Kidney glomerular epithelial cell (primary cell): ENCODE results near the gene OR2T3.
"Not testable (repeated sequence)": the region's sequence is repeated elsewhere in the genome, so short reads cannot be mapped to it uniquely, and the experiment has no call there.

Experiments
- DNase-seq: peaks from one replicate; lab custom pipeline; 2025; lab: John Stamatoyannopoulos, UW

OR2T3 gene, protein sequence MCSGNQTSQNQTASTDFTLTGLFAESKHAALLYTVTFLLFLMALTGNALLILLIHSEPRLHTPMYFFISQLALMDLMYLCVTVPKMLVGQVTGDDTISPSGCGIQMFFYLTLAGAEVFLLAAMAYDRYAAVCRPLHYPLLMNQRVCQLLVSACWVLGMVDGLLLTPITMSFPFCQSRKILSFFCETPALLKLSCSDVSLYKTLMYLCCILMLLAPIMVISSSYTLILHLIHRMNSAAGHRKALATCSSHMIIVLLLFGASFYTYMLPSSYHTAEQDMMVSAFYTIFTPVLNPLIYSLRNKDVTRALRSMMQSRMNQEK

DNA sequence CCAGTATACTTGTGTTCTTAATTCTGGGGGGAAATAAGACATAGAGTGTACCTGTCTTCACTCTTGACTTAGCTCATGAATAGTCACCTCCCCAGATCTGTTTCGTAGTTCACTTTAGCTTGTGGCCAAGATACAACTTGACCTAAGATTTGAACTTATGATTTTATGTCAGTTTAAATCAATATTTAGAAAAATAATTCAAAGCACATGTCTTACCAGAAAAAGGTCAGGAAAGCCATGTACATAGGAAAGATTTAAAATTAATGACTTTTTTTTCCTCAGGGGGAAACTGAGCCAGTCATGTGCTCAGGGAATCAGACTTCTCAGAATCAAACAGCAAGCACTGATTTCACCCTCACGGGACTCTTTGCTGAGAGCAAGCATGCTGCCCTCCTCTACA lies at the start of gene OR2T3:
OR2T3 (plus strand) TSS at position 301 of the 400 bp plus-strand sequence; CDS start at position 301, 0 bp downstream.
- not testable (repeated sequence) for DNase-seq

DNA sequence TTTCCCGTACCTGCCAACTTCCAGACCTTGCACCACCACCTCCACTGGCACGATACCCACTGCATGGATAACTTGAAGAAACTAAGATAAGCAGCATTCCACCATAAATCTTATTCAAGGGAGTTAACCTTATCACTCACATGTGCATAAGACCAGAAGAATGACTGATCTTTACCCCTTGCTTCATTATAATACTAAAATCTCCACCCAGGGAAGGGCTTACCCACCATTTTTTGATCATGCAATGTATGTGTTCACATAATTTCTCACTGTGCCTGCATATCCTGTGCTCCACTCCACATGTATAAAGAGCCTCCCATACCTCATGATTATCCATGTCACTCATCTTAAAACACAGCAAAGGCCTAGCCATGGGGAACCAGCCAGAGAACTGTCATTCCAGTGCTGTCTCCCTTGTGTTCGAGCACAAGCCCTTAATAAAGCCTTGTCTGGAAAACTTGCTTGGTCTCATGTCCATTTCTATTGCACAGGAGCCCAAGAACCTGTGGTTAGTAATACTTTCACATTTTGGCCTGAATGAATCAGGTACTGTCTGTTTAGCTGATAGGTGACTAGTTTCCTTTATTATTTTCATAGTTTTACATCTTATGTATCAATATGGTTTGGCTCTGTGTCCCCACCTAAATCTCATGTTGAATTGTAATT lies 45.5 kb upstream of the OR2T3 start:
- DNase-seq = not testable (repeated sequence)

DNA sequence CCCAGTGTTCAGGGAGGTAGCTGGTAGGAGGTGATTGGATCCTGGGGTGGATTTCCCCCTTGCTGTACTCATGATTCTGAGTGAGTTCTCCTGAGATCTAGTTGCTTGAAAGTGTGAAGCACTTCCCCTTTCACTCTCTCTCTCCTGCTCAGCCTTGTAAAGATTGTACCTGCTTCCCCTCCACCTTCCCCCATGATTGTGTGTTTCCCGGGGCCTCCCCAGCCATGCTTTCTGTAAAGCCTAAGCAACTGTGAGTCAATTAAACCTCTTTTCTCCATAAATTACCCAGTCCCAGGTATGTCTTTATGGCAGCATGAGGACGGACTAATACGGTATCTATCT lies 45.0 kb upstream of the OR2T3 start:
- DNase-seq = not testable (repeated sequence)

DNA sequence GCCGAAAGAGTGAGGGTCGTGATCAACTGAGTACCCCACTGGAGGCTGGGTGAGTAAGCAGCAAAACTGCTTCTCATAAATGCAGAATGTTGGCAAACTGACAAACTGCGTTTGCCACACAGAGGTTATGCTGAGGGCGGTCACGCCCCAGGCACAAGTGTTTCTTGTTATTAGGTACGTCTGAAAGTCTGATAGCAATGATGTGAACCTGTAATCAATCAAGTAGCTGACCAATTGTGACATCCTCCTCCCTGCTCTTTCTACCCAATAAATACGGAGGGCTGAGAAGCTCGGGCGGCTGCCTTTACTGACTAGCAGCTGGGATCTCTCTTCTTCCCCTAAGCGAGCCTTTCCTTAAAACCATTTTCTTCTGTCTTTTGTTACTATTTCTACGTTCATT lies 41.5 kb upstream of the OR2T3 start:
- DNase-seq = not testable (repeated sequence)

DNA sequence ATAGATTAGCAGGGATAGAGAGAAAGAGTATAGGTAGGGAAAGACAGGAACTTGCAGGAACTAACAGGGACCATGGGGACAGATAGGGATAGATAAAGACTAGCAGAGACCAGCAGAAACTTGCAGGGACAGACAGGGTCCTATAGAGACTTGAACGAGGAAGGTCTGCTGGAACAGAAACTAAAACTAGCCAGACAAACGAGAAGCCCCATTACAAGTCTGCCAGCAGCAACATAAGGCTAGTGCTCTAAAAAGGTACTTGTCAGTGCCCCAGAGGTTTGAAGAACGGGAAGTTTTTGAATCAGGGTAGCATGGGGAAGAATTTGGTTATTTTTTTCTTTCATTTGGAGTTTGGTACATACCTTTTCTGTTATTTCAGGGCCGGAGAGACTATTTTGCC lies 41.0 kb upstream of the OR2T3 start:
- DNase-seq = not testable (repeated sequence)

DNA sequence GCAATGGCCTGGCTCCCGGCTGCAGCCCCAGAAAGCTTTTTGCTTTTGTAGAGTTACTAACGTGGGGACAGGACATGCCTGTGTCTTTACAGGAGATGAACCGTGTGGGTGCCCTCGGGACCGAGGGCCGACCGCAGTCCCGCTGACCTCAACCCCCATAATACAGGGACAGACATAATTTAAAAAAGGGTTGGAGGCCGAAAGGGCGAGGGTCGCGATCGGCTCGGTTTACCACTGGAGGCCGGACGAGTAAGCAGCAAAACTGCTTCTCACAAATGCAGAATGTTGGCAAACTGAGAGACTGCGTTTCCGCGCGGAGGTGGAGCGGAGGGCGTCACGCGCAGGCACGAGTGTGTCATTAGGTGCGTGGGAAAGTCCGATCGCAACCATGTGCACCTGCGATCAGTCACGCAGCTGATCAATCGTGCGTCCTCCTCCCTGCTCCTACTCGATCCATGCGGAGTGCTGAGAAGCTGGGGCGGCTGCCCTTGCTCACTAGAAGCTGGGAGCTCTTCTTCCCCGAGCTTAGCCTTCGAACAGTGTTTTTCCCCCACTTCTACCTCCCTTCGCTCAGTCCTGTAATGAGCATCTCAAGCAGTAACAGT lies 39.2 kb upstream of the OR2T3 start:
- not testable (repeated sequence) for DNase-seq

DNA sequence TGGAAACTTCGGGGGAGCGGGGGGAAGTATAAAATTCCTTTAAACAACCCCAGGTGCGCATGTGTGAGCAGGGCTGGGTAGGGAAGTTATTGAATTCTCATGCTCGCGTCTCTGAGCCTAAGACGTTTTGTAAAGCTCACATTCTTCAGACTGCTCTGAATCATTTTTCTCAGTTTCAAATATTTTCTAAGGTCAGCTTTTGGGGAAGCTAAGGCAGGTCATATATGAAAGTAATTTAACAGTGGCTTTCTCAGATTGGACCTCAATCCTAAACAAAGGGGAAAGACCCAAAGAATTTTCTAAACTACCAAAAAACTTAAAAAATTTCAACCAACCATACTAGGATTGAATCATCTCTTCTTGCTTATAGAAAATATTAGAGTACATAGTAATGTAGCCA lies 38.2 kb upstream of the OR2T3 start:
- not testable (repeated sequence) for DNase-seq

DNA sequence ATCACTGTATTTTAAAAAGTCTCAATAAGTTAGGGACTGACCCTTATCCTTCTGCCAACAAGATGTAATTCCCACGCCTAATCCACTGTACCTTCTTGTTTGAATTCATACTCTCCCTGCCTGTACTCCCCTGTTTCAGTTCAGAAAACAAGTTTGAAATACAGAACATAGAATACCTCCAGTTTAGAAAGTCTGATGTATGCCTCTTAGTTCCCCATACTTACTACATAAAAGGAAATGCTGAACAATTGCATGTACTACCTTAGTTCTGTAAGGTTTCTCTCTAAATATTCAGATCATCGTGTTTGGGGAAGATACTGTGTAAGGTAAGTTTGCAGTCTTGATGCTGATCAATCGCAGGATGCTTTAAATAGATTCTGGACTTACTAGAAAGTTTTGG lies 36.8 kb upstream of the OR2T3 start:
- not testable (repeated sequence) for DNase-seq

DNA sequence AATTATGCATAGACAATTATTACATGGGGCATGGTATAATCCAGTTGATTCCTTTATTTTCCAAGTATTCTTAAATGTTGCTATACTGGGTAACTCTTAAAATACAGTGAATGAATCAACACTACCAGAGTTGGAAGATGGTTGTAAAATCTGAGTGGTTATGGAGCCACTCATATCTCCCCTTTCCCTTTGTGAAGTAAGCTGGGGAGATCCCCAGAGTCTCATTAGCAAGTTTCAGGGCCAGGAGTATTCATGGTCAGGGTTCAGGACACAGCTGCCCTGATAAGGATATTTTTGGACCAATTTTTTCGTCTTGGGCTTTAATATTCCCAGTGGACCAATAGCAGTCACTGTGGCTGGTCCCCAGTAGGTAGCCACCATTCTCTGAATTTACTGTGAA lies 34.5 kb upstream of the OR2T3 start:
- not testable (repeated sequence) for DNase-seq

DNA sequence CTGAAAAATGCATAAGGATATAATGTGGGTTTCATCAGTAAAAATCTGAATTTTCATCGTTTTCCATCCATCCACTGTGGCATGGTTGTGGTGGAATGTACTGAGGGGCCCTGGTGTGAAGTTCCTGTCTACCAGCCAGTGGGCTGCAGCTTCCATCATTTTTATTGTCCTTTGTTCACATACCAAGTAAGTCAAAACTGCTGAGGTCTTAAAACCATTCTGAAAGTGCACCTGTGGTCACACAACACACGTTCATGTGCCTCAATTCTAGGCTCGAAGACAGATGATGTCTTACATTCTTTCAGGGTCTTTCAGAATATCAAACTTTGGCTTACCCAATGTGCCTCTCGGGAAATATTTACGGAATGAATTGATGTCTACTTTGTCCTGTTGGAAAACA lies 33.9 kb upstream of the OR2T3 start:
- DNase-seq = not testable (repeated sequence)

DNA sequence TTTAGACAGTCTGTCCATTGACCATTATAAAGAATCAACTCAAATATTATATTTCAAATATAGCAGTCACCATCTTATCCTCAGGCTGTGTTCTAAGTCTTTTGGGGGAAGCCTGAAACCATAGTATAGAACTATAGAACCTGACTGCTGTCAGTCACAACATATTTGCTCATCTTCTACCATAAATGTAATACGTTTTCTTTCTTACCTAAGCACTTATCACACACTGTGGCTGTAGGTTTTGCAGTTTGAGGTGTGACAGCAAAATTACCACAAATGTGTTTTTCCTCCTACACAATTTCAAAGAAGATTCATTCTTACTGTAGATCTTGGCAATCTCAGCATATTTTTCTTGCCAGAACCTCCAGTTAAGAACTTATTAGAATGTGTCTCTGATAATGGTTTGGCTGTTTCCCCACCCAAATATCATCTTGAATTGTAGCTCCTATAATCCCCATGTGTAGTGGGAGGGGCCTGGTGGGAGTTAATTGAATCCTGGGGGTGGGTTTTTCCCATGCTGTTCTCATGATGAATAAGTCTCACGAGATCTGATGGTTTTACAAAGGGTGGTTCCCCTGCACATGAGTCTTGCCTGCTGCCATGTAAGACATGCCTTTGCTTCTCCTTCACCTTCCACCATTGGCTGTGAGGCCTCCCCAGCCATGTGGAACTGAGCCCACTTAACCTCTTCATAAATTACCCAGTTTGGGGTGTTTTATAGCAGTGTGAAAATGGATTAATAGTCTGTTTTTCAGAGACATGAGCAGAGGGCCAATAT lies 30.5 kb upstream of the OR2T3 start:
- DNase-seq = not testable (repeated sequence)

DNA sequence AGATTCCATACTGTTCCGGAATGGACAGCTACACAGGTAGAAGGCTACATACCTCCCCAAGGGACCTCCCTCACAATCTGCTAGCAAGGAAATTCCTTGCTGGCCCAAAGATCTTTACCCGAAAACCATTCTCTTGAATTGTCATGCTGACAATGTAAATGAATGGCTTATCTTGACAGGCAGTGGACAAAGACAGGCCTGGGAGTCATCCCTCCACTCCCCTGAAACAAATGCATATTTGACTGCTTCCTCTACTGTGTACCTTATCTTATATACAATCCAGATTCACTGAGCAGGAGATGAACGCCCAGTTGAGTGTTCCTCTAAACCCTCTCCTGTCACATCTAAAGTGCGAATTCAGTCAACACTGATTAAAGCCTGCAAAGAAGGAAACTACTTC lies 28.5 kb upstream of the OR2T3 start:
- DNase-seq = not testable (repeated sequence)

DNA sequence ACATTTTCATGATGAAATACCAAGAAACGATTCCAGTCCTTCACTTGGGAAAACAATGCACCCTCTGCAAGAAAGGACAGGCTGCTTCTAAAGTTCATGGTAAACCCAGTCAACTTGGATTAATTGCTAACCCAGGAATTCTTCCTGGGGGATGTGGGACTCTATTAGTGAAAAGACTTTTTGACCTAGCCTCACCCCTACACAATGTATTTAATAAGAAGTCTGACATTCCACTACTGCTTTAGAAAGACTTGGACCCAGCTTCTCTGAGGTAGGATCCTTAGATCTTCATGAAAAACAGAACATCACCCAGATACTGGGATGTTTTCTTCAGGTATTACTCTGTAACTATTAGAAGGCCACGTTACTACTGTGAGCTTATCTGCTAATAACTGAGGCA lies 27.8 kb upstream of the OR2T3 start, which contains the start of gene OR2T2:
OR2T2 (plus strand) TSS at position 239 of the 400 bp plus-strand sequence. CDS start 7,161 bp downstream, outside the sequence.
- DNase-seq = not testable (repeated sequence)

DNA sequence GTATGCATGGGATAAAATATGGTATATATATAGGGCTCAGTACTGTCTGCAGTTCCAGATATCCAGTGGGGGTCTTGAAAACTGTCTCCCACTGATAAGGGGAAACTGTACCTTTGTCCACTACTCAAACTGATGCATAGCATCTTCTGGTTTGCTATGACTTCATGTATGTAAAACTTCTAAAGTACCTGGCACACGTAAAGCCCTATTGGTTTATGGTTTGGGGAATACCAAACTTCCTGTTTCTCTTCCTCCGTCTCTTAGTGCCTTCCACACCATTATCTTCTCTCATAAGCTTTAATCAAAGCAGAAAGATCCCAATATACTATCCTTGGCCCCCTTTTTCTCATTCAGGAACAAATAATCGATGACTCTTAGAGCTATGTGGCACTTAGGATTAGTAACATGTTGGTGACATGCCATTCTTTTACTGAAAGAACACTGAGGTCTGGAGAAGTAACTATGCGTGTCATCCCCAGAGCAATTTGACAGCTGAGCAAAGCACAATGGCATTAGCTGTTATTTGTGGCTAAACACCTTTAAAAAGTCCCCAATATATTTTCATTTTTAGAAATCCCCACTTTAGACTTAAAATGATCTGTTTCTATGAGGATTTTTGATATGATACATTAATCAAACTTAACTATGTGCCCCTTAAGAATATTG lies 24.6 kb upstream of the OR2T3 start:
- not testable (repeated sequence) for DNase-seq

DNA sequence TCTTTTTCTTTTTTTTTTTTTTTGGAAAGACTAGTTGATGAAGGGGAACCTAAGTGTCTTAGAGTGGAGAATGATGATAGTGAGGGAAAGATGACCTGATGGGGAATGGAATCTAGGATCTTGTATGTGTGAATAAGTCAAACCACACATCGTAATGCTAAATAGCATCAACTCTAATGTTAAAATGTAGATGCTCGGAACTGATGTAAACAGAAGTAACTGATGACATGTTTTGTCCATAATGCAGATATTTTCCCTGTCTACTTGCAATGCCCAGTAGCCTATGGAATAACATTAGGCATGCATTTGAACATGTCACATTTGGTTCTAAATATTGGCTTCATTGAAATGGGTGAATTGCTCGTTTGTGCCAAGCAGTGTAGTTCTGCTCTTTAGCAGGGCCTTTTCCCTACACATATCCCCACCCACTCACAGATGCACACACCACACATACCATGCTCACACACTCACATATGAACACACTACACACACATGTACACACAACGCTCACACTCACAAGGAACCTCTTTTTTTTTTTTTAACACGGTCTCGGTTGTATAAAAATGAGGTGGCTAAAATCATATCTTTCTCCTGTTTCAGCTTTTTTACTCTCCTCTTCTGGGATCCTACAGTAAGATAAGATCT lies 23.2 kb upstream of the OR2T3 start:
- DNase-seq = not testable (repeated sequence)

DNA sequence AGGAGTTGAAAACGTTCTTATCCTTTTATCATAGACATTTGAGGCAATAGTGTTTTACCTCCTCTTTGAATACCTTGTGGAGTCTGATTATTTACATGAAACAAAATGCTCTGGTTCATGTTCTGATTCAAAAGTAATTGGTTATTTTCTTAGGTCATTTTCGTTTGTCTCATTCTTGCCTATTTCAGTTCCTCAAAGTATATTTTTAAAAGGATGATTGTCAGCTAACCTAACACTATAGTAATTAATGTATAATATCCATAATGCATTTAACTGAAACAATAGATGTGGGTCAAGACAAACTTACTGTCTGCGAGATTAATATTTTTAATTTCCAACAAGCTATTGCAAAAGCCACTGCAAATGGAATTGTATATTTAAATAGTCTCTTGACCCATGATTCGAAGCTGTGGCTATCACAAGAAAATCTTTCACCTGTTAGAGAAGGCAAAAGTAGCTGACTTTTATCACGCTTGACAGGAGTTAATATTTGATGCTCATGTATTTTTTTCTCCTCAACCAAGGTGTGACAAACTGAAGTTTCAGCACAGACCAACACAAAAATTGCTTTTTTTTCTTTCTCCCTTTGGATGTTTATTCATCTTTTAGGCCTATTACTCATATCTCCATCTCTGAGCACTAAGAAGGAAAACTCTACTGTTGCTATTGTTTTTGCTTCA lies 22.5 kb upstream of the OR2T3 start:
- DNase-seq = not testable (repeated sequence)

DNA sequence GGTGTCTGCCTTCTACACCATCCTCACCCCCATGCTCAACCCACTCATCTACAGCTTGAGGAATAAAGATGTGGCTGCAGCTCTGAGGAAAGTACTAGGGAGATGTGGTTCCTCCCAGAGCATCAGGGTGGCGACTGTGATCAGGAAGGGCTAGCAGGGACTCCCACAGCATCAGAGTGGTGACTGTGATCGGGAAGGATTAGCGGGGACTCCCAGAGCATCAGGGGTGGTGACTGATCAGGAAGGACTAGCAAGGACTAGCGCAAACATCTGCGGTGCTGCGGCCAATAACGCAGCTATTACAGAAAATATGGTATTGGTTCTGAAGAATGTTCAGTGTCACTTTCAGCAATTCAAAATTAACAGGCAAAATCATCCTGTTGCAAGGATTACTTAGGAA lies 19.5 kb upstream of the OR2T3 start:
- DNase-seq = not testable (repeated sequence)

DNA sequence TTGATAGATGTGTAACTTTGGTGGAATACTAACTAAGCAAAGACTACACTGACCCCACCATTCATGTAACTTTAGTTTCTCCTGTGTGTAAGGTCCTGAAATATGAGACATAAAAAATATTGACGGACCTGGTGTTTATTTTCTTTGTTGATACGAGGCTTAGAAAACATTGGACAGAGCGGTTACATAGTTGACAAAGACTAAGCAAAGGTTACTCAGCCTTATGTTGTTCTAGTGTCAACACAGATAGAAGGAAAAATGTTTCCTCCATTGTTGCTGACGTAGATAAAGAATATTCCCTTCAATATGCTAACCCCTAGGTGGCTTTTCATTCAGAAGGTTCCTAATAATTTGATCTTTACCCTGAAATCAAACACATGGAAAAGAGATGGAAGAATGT lies 18.1 kb upstream of the OR2T3 start:
- not testable (repeated sequence) for DNase-seq

DNA sequence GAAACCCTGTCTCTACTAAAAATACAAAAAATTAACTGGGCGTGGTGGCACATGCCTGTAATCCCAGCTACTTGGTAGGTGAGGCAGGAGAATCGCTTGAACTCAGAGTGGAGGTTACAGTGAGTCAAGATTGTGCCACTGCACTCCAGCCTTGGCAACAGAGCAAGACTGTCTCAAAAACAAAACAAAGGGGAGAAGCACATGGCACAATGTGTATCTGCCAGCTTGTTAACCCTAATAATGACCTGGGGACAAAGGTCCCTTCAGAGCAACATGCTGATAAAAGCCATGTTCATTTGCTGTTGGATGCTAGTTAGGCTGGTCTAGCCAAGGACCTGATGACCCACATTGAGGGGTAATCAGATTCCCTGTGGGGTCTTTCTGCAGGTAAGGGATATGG lies 16.5 kb upstream of the OR2T3 start:
- DNase-seq = not testable (repeated sequence)

DNA sequence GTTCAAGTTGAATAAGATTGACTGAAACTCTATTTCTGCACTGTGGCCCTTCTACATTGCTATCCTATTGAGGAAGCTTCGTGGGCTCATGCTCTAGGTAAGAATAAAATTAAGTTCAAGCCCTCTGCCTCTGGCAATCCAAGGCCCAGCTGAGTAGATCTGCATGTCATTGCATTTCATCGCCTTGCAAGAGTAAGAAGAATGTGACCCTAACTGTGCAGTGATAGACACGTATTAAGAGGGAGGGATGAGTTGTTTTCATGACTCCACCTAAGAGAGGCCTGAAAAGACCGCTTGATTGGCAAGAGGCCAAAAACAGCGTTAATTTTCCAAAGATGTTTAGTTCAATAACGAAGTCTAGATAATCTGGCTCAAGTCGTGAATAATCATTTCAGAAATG lies 14.0 kb upstream of the OR2T3 start:
- DNase-seq = not testable (repeated sequence)

DNA sequence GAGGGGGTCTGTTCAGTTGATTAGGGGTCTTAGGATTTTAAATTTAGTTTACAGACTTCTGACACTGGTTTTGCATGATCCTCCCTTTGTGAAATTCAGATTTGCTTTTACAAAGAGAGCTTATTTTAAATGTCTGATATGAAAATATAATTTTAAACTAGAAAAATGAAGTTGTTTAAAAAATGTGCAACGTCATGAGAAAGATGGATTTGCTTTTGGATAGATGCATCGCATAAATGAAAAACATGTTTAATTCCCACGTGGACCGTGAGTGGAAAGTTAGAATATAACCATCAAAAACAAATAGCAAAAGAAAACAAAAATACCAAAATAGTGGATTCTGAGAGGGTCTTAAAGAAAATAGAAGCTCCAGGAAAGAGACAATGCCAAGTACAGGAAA lies 2.0 kb upstream of the OR2T3 start:
- no peak for DNase-seq
